ENCODE measurements around the gene CTRB1. TPM values are rescaled to one million over a fixed set of nuclear protein-coding genes. Genes with fewer than 3 reads are reported as not detected.

CTRB1 gene
- total RNA-seq, 1 donor from 2014 or later, result not detected

GRCh38 chr16:75243667-75244224 lies 25.0 kb downstream of the CTRB1 start:
- peaks cover 56% of the 10 kb centered on the region for H3K4me1 Mint-ChIP-seq (ENCODE audit: unreplicated experiment)
- no peaks in the 10 kb centered on the region for H3K9me3 Mint-ChIP-seq (ENCODE audit: unreplicated experiment)
- DNase-seq (ENCODE audit: low spot score), result no peak
- H3K27me3 Mint-ChIP-seq (ENCODE audit: unreplicated experiment), result peaks cover 35% of the 10 kb centered on the region
- peak overlapping the region; percentile 78 for H3K4me3 Mint-ChIP-seq (ENCODE audit: unreplicated experiment)
- peak overlapping the region; percentile 100 for H3K27ac Mint-ChIP-seq (ENCODE audit: unreplicated experiment)
- H3K36me3 Mint-ChIP-seq (ENCODE audit: low read depth, unreplicated experiment), result peaks cover 37% of the 10 kb centered on the region
- TF ChIP-seq, protein P1, sequence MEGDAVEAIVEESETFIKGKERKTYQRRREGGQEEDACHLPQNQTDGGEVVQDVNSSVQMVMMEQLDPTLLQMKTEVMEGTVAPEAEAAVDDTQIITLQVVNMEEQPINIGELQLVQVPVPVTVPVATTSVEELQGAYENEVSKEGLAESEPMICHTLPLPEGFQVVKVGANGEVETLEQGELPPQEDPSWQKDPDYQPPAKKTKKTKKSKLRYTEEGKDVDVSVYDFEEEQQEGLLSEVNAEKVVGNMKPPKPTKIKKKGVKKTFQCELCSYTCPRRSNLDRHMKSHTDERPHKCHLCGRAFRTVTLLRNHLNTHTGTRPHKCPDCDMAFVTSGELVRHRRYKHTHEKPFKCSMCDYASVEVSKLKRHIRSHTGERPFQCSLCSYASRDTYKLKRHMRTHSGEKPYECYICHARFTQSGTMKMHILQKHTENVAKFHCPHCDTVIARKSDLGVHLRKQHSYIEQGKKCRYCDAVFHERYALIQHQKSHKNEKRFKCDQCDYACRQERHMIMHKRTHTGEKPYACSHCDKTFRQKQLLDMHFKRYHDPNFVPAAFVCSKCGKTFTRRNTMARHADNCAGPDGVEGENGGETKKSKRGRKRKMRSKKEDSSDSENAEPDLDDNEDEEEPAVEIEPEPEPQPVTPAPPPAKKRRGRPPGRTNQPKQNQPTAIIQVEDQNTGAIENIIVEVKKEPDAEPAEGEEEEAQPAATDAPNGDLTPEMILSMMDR (IDR thresholded peaks at IDR 0.05; ENCODE audit: unreplicated experiment), result no peak

- H3K9me3 Mint-ChIP-seq (ENCODE audit: unreplicated experiment), result no peaks in the 10 kb centered on the region
- H3K4me1 Mint-ChIP-seq (ENCODE audit: unreplicated experiment), result peaks cover 60% of the 10 kb centered on the region
- peaks cover 37% of the 10 kb centered on the region for H3K36me3 Mint-ChIP-seq (ENCODE audit: low read depth, unreplicated experiment)
- peak overlapping the region; percentile 83 for H3K4me3 Mint-ChIP-seq (ENCODE audit: unreplicated experiment)
- DNase-seq (ENCODE audit: low spot score), result no peak
- peak overlapping the region; percentile 100 for H3K27ac Mint-ChIP-seq (ENCODE audit: unreplicated experiment)
- TF ChIP-seq, protein P1 (IDR thresholded peaks at IDR 0.05; ENCODE audit: unreplicated experiment), result no peak
- peaks cover 35% of the 10 kb centered on the region for H3K27me3 Mint-ChIP-seq (ENCODE audit: unreplicated experiment)
Measured at GRCh38 chr16:75244225-75244809, 25.5 kb downstream of the CTRB1 start.

DNA sequence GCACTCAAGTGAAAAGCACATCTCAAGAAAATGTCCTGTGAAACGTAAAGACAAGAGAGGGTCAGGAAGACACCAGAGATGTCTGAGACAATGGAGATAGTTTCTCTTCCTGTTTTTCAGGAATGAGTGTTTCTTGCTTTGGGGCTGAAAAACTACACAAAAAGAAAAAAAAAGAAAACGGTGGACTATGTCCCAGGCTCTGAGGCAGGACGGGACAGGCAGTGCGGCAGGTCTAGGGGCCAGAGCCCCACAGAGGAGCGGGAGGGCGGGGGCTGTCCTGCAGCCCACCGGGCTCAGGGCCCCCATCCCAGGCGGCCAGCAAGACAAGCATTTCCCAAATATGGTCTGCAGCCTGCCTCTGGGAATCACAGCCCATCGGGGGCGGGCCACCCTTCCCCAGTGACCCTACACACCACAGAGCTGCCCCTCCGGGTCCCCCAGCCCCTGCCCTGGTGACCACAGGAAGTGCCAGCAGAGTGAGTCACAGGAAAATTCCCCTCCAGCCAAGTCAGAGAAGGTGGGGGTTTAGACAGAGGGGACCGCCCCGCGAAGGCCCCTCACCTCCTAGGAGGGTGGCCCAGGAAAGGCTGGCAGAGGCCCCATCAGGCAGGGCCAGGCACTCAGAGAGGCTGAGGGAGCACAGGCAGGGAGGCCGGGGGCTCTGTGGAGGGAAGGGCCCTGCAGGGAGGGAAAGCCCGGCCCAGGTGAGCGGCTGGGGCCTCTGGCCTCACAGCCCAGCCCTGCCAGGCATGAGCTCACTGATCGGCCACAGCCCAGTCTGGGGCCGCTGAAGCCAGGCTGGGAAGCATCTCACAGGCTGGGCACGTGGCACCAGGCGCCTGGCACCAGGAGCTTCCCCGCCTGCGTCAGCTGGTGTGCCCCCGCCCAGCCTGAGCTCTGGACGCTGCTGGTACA lies 26.3 kb downstream of the CTRB1 start:
- H3K27me3 Mint-ChIP-seq (ENCODE audit: unreplicated experiment), result peaks cover 36% of the 10 kb centered on the region
- H3K9me3 Mint-ChIP-seq (ENCODE audit: unreplicated experiment), result no peaks in the 10 kb centered on the region
- H3K4me1 Mint-ChIP-seq (ENCODE audit: unreplicated experiment), result peaks cover 61% of the 10 kb centered on the region
- TF ChIP-seq, protein P1 (IDR thresholded peaks at IDR 0.05; ENCODE audit: unreplicated experiment), result no peak
- peak; percentile 79 for DNase-seq (ENCODE audit: low spot score)
- H3K4me3 Mint-ChIP-seq (ENCODE audit: unreplicated experiment), result peak overlapping the region; percentile 83
- H3K27ac Mint-ChIP-seq (ENCODE audit: unreplicated experiment), result peak overlapping the region; percentile 100
- H3K36me3 Mint-ChIP-seq (ENCODE audit: low read depth, unreplicated experiment), result peaks cover 34% of the 10 kb centered on the region

DNA sequence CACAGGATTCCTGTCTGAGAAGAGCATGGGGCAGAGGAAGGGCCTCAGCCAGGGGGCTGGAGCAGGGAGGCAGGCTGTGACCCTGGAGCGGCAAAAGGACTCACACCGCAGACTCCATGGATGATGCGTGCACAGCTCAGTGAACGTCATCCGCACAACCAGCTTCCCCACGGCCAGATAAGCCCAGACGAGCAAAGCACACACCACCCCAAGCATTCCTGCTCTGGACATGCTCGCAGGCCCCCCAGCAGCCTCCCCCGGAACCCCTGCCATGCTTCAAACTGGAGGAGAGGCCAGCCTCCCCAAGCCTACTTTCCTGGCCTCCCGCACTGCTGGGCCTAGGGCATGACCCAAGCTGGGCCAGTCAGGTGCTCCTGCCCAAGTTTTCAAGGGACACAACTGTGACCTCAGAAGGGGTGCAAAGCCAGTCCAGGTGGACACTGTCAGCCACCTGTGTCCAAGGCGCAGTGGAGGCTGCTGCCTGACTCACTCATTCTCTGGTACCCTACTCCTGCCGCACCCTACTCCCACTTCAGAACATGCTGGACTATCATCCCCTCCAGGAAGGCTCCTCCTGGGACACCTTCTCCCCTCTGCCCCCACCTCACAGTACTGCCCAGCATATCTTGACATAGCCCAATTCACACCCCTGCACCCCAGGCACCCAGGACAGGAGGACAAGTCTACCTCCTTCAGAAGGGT lies 27.9 kb downstream of the CTRB1 start:
- Mint-ChIP-seq H3K4me1 (ENCODE audit: unreplicated experiment) (peaks cover 59% of the 10 kb centered on the region), H3K4me3 (ENCODE audit: unreplicated experiment) (peak overlapping the region; percentile 82)
- TF ChIP-seq, protein P1 (IDR thresholded peaks at IDR 0.05; ENCODE audit: unreplicated experiment), result no peak

More for the DNA sequence above, 27.9 kb downstream of the CTRB1 start:
- Mint-ChIP-seq H3K36me3 (ENCODE audit: low read depth, unreplicated experiment) (peaks cover 24% of the 10 kb centered on the region), H3K27me3 (ENCODE audit: unreplicated experiment) (peaks cover 37% of the 10 kb centered on the region), H3K27ac (ENCODE audit: unreplicated experiment) (peak overlapping the region; percentile 96), H3K9me3 (ENCODE audit: unreplicated experiment) (no peaks in the 10 kb centered on the region)
- DNase-seq (ENCODE audit: low spot score), result no peak
